Measurements from ENCODE around the gene CACNA1A.

Gene CACNA1A

DNA sequence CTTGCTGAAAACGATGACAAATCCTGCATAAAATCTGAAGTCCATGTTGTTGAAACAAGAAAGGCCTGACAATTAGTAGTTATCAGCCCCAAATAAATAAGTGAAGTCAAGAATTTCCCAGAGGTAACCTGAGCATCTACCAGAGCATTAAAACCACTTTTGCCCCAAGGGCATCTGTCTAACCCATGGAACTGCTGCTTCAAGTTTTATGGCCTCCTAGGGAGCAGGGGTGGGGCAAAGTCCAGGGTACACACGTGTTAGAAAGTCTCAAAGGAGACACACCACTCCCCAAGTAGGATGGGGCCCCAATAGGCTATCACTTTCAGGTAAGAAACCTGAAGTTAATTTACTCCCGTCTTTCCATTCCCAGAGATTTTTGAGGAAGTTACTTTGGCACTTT, 81.1 kb downstream of the CACNA1A start:
- Histone ChIP-seq H3K9me3 (ENCODE audit: control insufficient read depth, low read length) (peaks cover 18% of the 10 kb centered on the region), H3K4ac (ENCODE audit: low read depth in 1 of 2, low read length in 2 of 2) (no peak overlapping the region), H4K8ac (ENCODE audit: low read length) (no peak overlapping the region), H3K4me1 (ENCODE audit: control insufficient read depth, insufficient read depth, low read depth, low read length) (no peaks in the 10 kb centered on the region), H2BK5ac (ENCODE audit: low read depth, low read length, poor library complexity, severe bottlenecking) (no peak overlapping the region), H3K14ac (ENCODE audit: low read length in 2 of 2) (no peak overlapping the region), H3K23ac (ENCODE audit: low read length in 2 of 2) (no peak overlapping the region), H3K9ac (ENCODE audit: low read length) (no peak overlapping the region), H3K4me2 (ENCODE audit: low read length, poor library complexity, severe bottlenecking) (no peak overlapping the region), H3K4me3 (ENCODE audit: insufficient read depth in 1 of 2, low read depth in 1 of 2, low read length in 2 of 2) (no peak overlapping the region), H3K79me1 (replicated peaks; ENCODE audit: low read length, poor library complexity, severe bottlenecking) (no peaks in the 10 kb centered on the region), H3K27me3 (ENCODE audit: control insufficient read depth in 1 of 2, insufficient read depth in 1 of 2, low read length in 2 of 2) (no peaks in the 10 kb centered on the region), H2AK5ac (ENCODE audit: low read length, severe bottlenecking) (no peak overlapping the region), H3K27ac (ENCODE audit: low read length, poor library complexity, severe bottlenecking) (no peak overlapping the region), H3K18ac (ENCODE audit: low read depth in 1 of 2, low read length in 2 of 2) (no peak overlapping the region), H2BK12ac (ENCODE audit: low read length in 2 of 2) (no peak overlapping the region), H2BK120ac (ENCODE audit: low read depth, low read length) (no peak overlapping the region), H2BK15ac (ENCODE audit: low read depth, poor library complexity, severe bottlenecking) (no peak overlapping the region), H4K91ac (ENCODE audit: low read length) (no peak overlapping the region), H3K36me3 (ENCODE audit: control insufficient read depth in 1 of 2, insufficient read depth in 2 of 2, low read depth in 1 of 2, low read length in 2 of 2) (peaks cover 0 to 7% of the 10 kb centered on the region in 2 experiments), H2AFZ (ENCODE audit: low read depth, low read length) (no peak overlapping the region)
- DNase-seq: no peak
- 36% methylated on average over 2 of the region's 3 CpGs for WGBS

DNA sequence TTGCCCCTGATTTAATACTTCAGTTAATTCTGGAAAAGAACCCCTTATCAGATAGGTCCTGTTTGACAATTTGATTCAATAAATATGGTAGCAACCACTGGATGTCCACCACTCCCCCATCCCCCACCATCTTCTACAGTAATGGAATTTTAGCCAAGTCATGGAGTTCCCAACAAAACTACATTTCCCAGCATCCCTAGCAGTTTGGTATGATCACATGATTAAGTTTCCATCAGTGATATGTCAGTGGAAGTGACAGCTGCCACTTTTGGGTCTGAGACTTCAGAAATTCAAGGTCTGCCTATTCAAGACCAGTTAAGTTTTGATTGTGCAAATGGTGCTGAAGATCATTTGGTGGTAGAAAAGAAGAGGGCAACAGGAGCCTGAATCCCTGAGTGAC, 85.5 kb downstream of the CACNA1A start:
- no peak overlapping the region for H2BK12ac ChIP-seq (ENCODE audit: low read length in 2 of 2)
- H3K23ac ChIP-seq (ENCODE audit: low read length in 2 of 2): no peak overlapping the region
- H2BK120ac ChIP-seq (ENCODE audit: low read depth, low read length): no peak overlapping the region
- no peak overlapping the region for H2BK5ac ChIP-seq (ENCODE audit: low read depth, low read length, poor library complexity, severe bottlenecking)
- H2AFZ ChIP-seq (ENCODE audit: low read depth, low read length): no peak overlapping the region
- no peak for DNase-seq
- no peak overlapping the region for H4K91ac ChIP-seq (ENCODE audit: low read length)
- H3K4me2 ChIP-seq (ENCODE audit: low read length, poor library complexity, severe bottlenecking): no peak overlapping the region
- H3K9ac ChIP-seq (ENCODE audit: low read length): no peak overlapping the region
- no peak overlapping the region for H3K18ac ChIP-seq (ENCODE audit: low read depth in 1 of 2, low read length in 2 of 2)
- peaks cover 0 to 7% of the 10 kb centered on the region in 2 experiments for H3K36me3 ChIP-seq (ENCODE audit: control insufficient read depth in 1 of 2, insufficient read depth in 2 of 2, low read depth in 1 of 2, low read length in 2 of 2)
- no peak overlapping the region for H3K27ac ChIP-seq (ENCODE audit: low read length, poor library complexity, severe bottlenecking)
- H3K4ac ChIP-seq (ENCODE audit: low read depth in 1 of 2, low read length in 2 of 2): no peak overlapping the region
- no peak overlapping the region for H3K14ac ChIP-seq (ENCODE audit: low read length in 2 of 2)
- H2BK15ac ChIP-seq (ENCODE audit: low read depth, poor library complexity, severe bottlenecking): no peak overlapping the region
- H3K27me3 ChIP-seq (ENCODE audit: control insufficient read depth in 1 of 2, insufficient read depth in 1 of 2, low read length in 2 of 2): no peaks in the 10 kb centered on the region
- H3K4me1 ChIP-seq (ENCODE audit: control insufficient read depth, insufficient read depth, low read depth, low read length): peaks cover 2% of the 10 kb centered on the region
- H3K79me1 ChIP-seq (replicated peaks; ENCODE audit: low read length, poor library complexity, severe bottlenecking): no peaks in the 10 kb centered on the region
- no peak overlapping the region for H3K4me3 ChIP-seq (ENCODE audit: insufficient read depth in 1 of 2, low read depth in 1 of 2, low read length in 2 of 2)
- H3K9me3 ChIP-seq (ENCODE audit: control insufficient read depth, low read length): peaks cover 18% of the 10 kb centered on the region
- H4K8ac ChIP-seq (ENCODE audit: low read length): no peak overlapping the region
- no peak overlapping the region for H2AK5ac ChIP-seq (ENCODE audit: low read length, severe bottlenecking)

DNA sequence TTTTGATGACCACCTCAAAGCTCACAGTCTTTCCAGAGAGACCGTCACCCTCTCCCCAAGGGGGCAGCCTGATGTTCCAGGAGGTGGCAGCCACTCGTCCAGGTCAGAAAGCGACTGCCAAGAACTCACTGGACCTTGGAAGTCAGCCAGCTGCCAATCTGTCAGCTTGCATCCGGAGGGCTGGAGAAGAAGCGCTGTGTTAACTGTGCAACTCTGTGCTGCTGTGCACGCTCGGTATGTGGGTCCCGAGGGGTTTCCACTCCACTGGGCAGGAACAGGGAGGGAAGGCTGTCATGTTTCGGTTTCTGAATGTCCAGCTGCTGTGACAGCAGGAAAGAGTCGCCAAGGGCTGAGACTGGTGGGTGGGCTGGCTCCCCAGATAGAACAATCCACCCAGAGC, 89.2 kb downstream of the CACNA1A start:
- Histone ChIP-seq H2BK5ac (ENCODE audit: low read depth, low read length, poor library complexity, severe bottlenecking) (no peak overlapping the region), H3K9ac (ENCODE audit: low read length) (no peak overlapping the region), H2BK15ac (ENCODE audit: low read depth, poor library complexity, severe bottlenecking) (no peak overlapping the region), H2AFZ (ENCODE audit: low read depth, low read length) (no peak overlapping the region), H3K27ac (ENCODE audit: low read length, poor library complexity, severe bottlenecking) (no peak overlapping the region), H3K14ac (ENCODE audit: low read length in 2 of 2) (no peak overlapping the region), H3K4me1 (ENCODE audit: control insufficient read depth, insufficient read depth, low read depth, low read length) (peaks cover 2% of the 10 kb centered on the region), H2AK5ac (ENCODE audit: low read length, severe bottlenecking) (no peak overlapping the region), H3K79me1 (replicated peaks; ENCODE audit: low read length, poor library complexity, severe bottlenecking) (no peaks in the 10 kb centered on the region), H2BK120ac (ENCODE audit: low read depth, low read length) (no peak overlapping the region), H3K27me3 (ENCODE audit: control insufficient read depth in 1 of 2, insufficient read depth in 1 of 2, low read length in 2 of 2) (no peaks in the 10 kb centered on the region), H4K8ac (ENCODE audit: low read length) (no peak overlapping the region), H3K9me3 (ENCODE audit: control insufficient read depth, low read length) (peaks cover 9% of the 10 kb centered on the region), H2BK12ac (ENCODE audit: low read length in 2 of 2) (no peak overlapping the region), H3K23ac (ENCODE audit: low read length in 2 of 2) (no peak overlapping the region), H3K36me3 (ENCODE audit: control insufficient read depth in 1 of 2, insufficient read depth in 2 of 2, low read depth in 1 of 2, low read length in 2 of 2) (no peaks in the 10 kb centered on the region), H3K18ac (ENCODE audit: low read depth in 1 of 2, low read length in 2 of 2) (no peak overlapping the region), H3K4me3 (ENCODE audit: insufficient read depth in 1 of 2, low read depth in 1 of 2, low read length in 2 of 2) (no peak overlapping the region), H4K91ac (ENCODE audit: low read length) (no peak overlapping the region), H3K4ac (ENCODE audit: low read depth in 1 of 2, low read length in 2 of 2) (no peak overlapping the region), H3K4me2 (ENCODE audit: low read length, poor library complexity, severe bottlenecking) (no peak overlapping the region)
- WGBS: 79% methylated on average over 10 of the region's 10 CpGs
- DNase-seq: no peak

- Histone ChIP-seq H2BK15ac (ENCODE audit: low read depth, poor library complexity, severe bottlenecking) (no peak overlapping the region), H3K27me3 (ENCODE audit: control insufficient read depth in 1 of 2, insufficient read depth in 1 of 2, low read length in 2 of 2) (no peaks in the 10 kb centered on the region), H3K79me1 (replicated peaks; ENCODE audit: low read length, poor library complexity, severe bottlenecking) (no peaks in the 10 kb centered on the region), H2BK12ac (ENCODE audit: low read length in 2 of 2) (no peak overlapping the region), H2BK120ac (ENCODE audit: low read depth, low read length) (no peak overlapping the region), H2AK5ac (ENCODE audit: low read length, severe bottlenecking) (no peak overlapping the region), H3K14ac (ENCODE audit: low read length in 2 of 2) (no peak overlapping the region), H3K4me2 (ENCODE audit: low read length, poor library complexity, severe bottlenecking) (no peak overlapping the region), H2BK5ac (ENCODE audit: low read depth, low read length, poor library complexity, severe bottlenecking) (no peak overlapping the region), H3K36me3 (ENCODE audit: control insufficient read depth in 1 of 2, insufficient read depth in 2 of 2, low read depth in 1 of 2, low read length in 2 of 2) (peaks cover 0 to 14% of the 10 kb centered on the region in 2 experiments), H4K91ac (ENCODE audit: low read length) (no peak overlapping the region), H3K4ac (ENCODE audit: low read depth in 1 of 2, low read length in 2 of 2) (no peak overlapping the region), H3K27ac (ENCODE audit: low read length, poor library complexity, severe bottlenecking) (no peak overlapping the region), H3K9ac (ENCODE audit: low read length) (no peak overlapping the region), H3K23ac (ENCODE audit: low read length in 2 of 2) (no peak overlapping the region), H2AFZ (ENCODE audit: low read depth, low read length) (no peak overlapping the region), H3K9me3 (ENCODE audit: control insufficient read depth, low read length) (no peaks in the 10 kb centered on the region), H3K18ac (ENCODE audit: low read depth in 1 of 2, low read length in 2 of 2) (no peak overlapping the region), H3K4me3 (ENCODE audit: insufficient read depth in 1 of 2, low read depth in 1 of 2, low read length in 2 of 2) (no peak overlapping the region), H3K4me1 (ENCODE audit: control insufficient read depth, insufficient read depth, low read depth, low read length) (no peaks in the 10 kb centered on the region), H4K8ac (ENCODE audit: low read length) (no peak overlapping the region)
- WGBS: 84% methylated on average over 5 of the region's 6 CpGs
- no peak for DNase-seq
Measured at GRCh38 chr19:13411899-13412298, 94.4 kb downstream of the CACNA1A start.

Measured in mesenchymal stem cell (in vitro differentiated cells and primary cell).